GM23338 (cell line): Measurements from ENCODE around the gene STRN4. TPM values are rescaled to one million over a fixed set of nuclear protein-coding genes. Genes with fewer than 3 reads are reported as not detected.

Source experiments
- ETS1 ChIP-seq: IDR thresholded peaks from 2 replicates; pipeline ENCODE4 v1.6.1; 2016; ENCODE audit warnings: antibody characterized with exemption
- JUNB ChIP-seq: IDR thresholded peaks from one replicate; pipeline ENCODE4 v1.6.1; 2016; ENCODE audit warnings: antibody characterized with exemption; ENCODE audit not compliant: unreplicated experiment
- STAT1 ChIP-seq: IDR thresholded peaks from one replicate; pipeline ENCODE4 v1.6.1; 2016; ENCODE audit warnings: antibody characterized with exemption; ENCODE audit not compliant: unreplicated experiment
- ZNF331 ChIP-seq: fragments of 250-450 bp; sonication (Bioruptor Pico); IDR thresholded peaks from 2 replicates; pipeline ENCODE4 v1.5.0; 2020; ENCODE audit warnings: low read depth, mild to moderate bottlenecking, moderate library complexity
- ZNF462 ChIP-seq: fragments of 250-450 bp; sonication (Bioruptor Pico); IDR thresholded peaks from 2 replicates; pipeline ENCODE4 v1.5.0; 2020; ENCODE audit warnings: mild to moderate bottlenecking, moderate library complexity
- polyA plus RNA-seq: library from polyadenylated mRNA; unstranded; fragments of >200 nt; fragmentation: Nextera tagmentation; extraction: Ambion mirVana; gene quantifications from 2 replicates; pipeline ENCODE4 v1.2.1, GENCODE V29; 2016
- total RNA-seq: library from RNA; depleted of rRNA; stranded (reverse); fragments of >200 nt; shearing (Covaris generic); gene quantifications from 2 replicates; pipeline ENCODE4 v1.2.3, GENCODE V29; 2014

Gene STRN4
- total and polyA plus RNA-seq, 2 experiments from 2014 or later = 62.1 to 140 TPM

DNA sequence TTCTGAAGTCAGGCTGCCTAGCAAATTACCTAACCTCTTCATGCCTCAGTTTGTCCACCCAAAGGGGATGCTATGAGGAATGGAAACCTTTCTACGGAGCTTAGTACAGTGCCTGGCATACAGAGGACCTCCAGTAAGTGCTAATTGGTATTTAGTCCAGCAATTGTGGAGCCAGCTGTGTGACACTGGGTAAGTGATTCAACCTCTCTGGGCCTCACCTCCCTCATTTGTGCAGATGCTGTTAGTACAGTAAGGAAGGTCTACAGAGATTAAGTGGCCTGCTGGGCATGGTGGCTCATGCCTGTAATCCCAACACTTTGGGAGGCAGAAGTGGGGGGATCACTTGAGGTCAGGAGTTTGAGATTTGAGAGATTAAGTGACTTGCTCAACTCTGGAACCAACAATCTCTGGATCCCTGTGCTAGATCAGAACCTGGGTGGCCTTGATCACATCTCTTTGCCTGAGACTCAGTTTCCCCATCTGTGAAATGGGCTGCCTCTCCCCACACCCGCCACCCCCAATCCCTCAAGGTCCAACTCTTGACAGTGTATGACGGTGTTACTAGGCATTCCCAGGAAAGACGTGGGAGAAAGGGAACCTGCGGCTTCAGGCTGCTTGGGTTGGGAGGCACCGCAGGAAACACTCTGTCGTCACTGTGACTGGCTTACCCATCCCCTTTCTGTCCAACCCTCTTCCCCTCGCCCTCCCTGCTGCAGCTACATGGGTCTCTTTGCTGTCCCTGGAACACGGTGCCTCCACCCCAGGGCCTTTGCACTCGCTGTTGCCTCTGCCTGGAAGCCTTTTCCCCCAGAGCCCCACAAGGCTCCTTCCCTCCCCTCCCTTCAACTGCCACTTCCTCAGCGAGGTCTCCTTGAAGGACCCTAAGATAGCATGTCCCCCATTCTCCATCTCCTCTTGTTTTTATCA is 47.6 kb downstream of the STRN4 start (continued):
- TF ChIP-seq ZNF462 (no peak), JUNB (no peak), ETS1 (no peak), STAT1 (no peak), ZNF331 (CRISPR knock-in tag) (no peak)
